Activated CD4-positive, CD25-positive, alpha-beta regulatory T cell treated with anti-CD3 and anti-CD28 coated beads, Interleukin-2, amount 50 U/mL, for 72 hours (primary cell): Measurements from ENCODE around the gene SMIM35.

Source experiments
- DNase-seq: peaks from one replicate; pipeline ENCODE4 v3.0.0; 2021

Gene SMIM35

GRCh38 chr11:118055966-118056365 is 30.8 kb downstream of the SMIM35 start:
- no peak for DNase-seq

- DNase-seq = no peak
These were observed 31.8 kb downstream of the SMIM35 start for GRCh38 chr11:118054712-118055640.

- DNase-seq = no peak
These were observed 34.1 kb downstream of the SMIM35 start for GRCh38 chr11:118052581-118053206.

GRCh38 chr11:118051611-118052461 is 34.9 kb downstream of the SMIM35 start:
- peak; percentile 60 for DNase-seq

GRCh38 chr11:118051136-118051610 is 35.6 kb downstream of the SMIM35 start:
- no peak for DNase-seq

- no peak for DNase-seq
These were observed 36.4 kb downstream of the SMIM35 start for GRCh38 chr11:118050208-118050891.

- DNase-seq = no peak
These were observed 37.0 kb downstream of the SMIM35 start for GRCh38 chr11:118049771-118050170.

GRCh38 chr11:118048472-118049370 is 38.0 kb downstream of the SMIM35 start:
- DNase-seq = no peak

- no peak for DNase-seq
These were observed 39.0 kb downstream of the SMIM35 start for GRCh38 chr11:118047749-118048148.

- DNase-seq = no peak
These were observed 39.6 kb downstream of the SMIM35 start for GRCh38 chr11:118046964-118047700.

GRCh38 chr11:118046051-118046963 is 40.5 kb downstream of the SMIM35 start:
- no peak for DNase-seq

GRCh38 chr11:118045191-118045590 is 41.6 kb downstream of the SMIM35 start:
- DNase-seq = no peak

- no peak for DNase-seq
These were observed 44.0 kb downstream of the SMIM35 start for GRCh38 chr11:118042796-118043195.

GRCh38 chr11:118042141-118042540 is 44.6 kb downstream of the SMIM35 start:
- DNase-seq = no peak

GRCh38 chr11:118033443-118033842 is 53.3 kb downstream of the SMIM35 start:
- no peak for DNase-seq

GRCh38 chr11:118028626-118029025 is 58.1 kb downstream of the SMIM35 start:
- DNase-seq = no peak

GRCh38 chr11:118027694-118028093 is 59.1 kb downstream of the SMIM35 start:
- no peak for DNase-seq

GRCh38 chr11:118021146-118021545 is 65.6 kb downstream of the SMIM35 start:
- no peak for DNase-seq

GRCh38 chr11:118018401-118018800 is 68.4 kb downstream of the SMIM35 start:
- no peak for DNase-seq
